WTC11 (cell line): Measurements from ENCODE around the gene GNGT2. TPM values are rescaled to one million over a fixed set of nuclear protein-coding genes. Genes with fewer than 3 reads are reported as not detected.

Experiments used
- ATAC-seq: fragments of 200-7000 bp; cut with Tn5 transposase; 2 replicates; pipeline ENCODE4 v1.10.0; 2021; ENCODE audit warnings: mild to moderate bottlenecking, moderate library complexity
- CTCF ChIA-PET: fragments of 300-600 bp; sonication (Branson Sonifier 250); formaldehyde crosslinking; loops from one replicate; lab custom pipeline; 2021; ENCODE audit warnings: antibody characterized with exemption; lab: Charles Lee
- POLR2A ChIA-PET: fragments of 350-600 bp; sonication (Branson Sonifier 250); formaldehyde crosslinking; loops from one replicate; lab custom pipeline; 2021; ENCODE audit warnings: antibody characterized with exemption; lab: Charles Lee
- DNase-seq: peaks from one replicate; pipeline ENCODE4 v3.0.0; 2021; ENCODE audit warnings: low spot score
- H3K27ac Mint-ChIP-seq: 2 replicates; pipeline ENCODE4 v1.8.0; 2021; ENCODE audit warnings: mixed read lengths
- H3K27me3 Mint-ChIP-seq: 2 replicates; pipeline ENCODE4 v1.8.0; 2021; ENCODE audit warnings: low read depth, mild to moderate bottlenecking, moderate library complexity, mixed read lengths
- H3K36me3 Mint-ChIP-seq: 2 replicates; pipeline ENCODE4 v1.8.0; 2021; ENCODE audit warnings: mixed read lengths
- H3K4me1 Mint-ChIP-seq: 2 replicates; pipeline ENCODE4 v1.8.0; 2022; ENCODE audit warnings: mixed read lengths
- H3K4me3 Mint-ChIP-seq: 2 replicates; pipeline ENCODE4 v1.8.0; 2021; ENCODE audit warnings: mild to moderate bottlenecking, moderate library complexity, mixed read lengths
- H3K9me3 Mint-ChIP-seq: 2 replicates; pipeline ENCODE4 v1.8.0; 2021; ENCODE audit warnings: mixed read lengths
- AFF4 ChIP-seq: sonication (generic); formaldehyde crosslinking; IDR thresholded peaks from 2 replicates; pipeline ENCODE4 v1.8.1; 2023; ENCODE audit warnings: mild to moderate bottlenecking, missing genetic modification reagents, borderline replicate concordance
- ATF6 ChIP-seq: sonication (generic); formaldehyde crosslinking; IDR thresholded peaks from 2 replicates; pipeline ENCODE4 v1.8.1; 2023; ENCODE audit warnings: mild to moderate bottlenecking, missing genetic modification reagents
- CREB1 ChIP-seq: sonication (generic); formaldehyde crosslinking; IDR thresholded peaks from 2 replicates; pipeline ENCODE4 v1.8.0; 2023; ENCODE audit warnings: mild to moderate bottlenecking, missing genetic modification reagents
- CTCF ChIP-seq: fragments of 200-600 bp; IDR thresholded peaks from 2 replicates; pipeline ENCODE4 v1.8.0; 2022; ENCODE audit warnings: antibody characterized with exemption
- E2F5 ChIP-seq: sonication (generic); formaldehyde crosslinking; IDR thresholded peaks from 2 replicates; pipeline ENCODE4 v1.8.1; 2022; ENCODE audit warnings: mild to moderate bottlenecking, moderate library complexity, missing genetic modification reagents
- ELF4 ChIP-seq: sonication (generic); formaldehyde crosslinking; IDR thresholded peaks from 2 replicates; pipeline ENCODE4 v1.8.1; 2022; ENCODE audit warnings: low read depth, mild to moderate bottlenecking, moderate library complexity, missing genetic modification reagents
- EMX1 ChIP-seq: fragments of 250-450 bp; sonication (Bioruptor Pico); IDR thresholded peaks from 2 replicates; pipeline ENCODE4 v1.8.0; 2021; ENCODE audit warnings: mild to moderate bottlenecking
- ERG ChIP-seq: fragments of 250-450 bp; sonication (Bioruptor Pico); IDR thresholded peaks from 2 replicates; pipeline ENCODE4 v1.8.0; 2021; ENCODE audit warnings: mild to moderate bottlenecking
- ESRRA ChIP-seq: sonication (generic); formaldehyde crosslinking; IDR thresholded peaks from 2 replicates; pipeline ENCODE4 v1.8.1; 2022; ENCODE audit warnings: mild to moderate bottlenecking, missing genetic modification reagents, borderline replicate concordance
- MAX ChIP-seq: sonication (generic); formaldehyde crosslinking; IDR thresholded peaks from 2 replicates; pipeline ENCODE4 v1.8.0; 2022; ENCODE audit warnings: mild to moderate bottlenecking, missing genetic modification reagents
- MXD4 ChIP-seq: fragments of 250-450 bp; sonication (Bioruptor Pico); IDR thresholded peaks from 2 replicates; pipeline ENCODE4 v1.8.0; 2021; ENCODE audit warnings: mild to moderate bottlenecking, moderate library complexity, borderline replicate concordance
- NFATC4 ChIP-seq: fragments of 250-450 bp; sonication (Bioruptor Pico); IDR thresholded peaks from 2 replicates; pipeline ENCODE4 v1.9.0; 2021; ENCODE audit warnings: mild to moderate bottlenecking
- NR1H2 ChIP-seq: sonication (generic); formaldehyde crosslinking; IDR thresholded peaks from 2 replicates; pipeline ENCODE4 v1.9.0; 2021; ENCODE audit warnings: mild to moderate bottlenecking, moderate library complexity, missing genetic modification reagents
- NR2C2 ChIP-seq: sonication (generic); formaldehyde crosslinking; IDR thresholded peaks from 2 replicates; pipeline ENCODE4 v1.8.0; 2022; ENCODE audit warnings: mild to moderate bottlenecking, missing genetic modification reagents
- PRRX2 ChIP-seq: fragments of 250-450 bp; sonication (Bioruptor Pico); IDR thresholded peaks from 2 replicates; pipeline ENCODE4 v1.8.0; 2021; ENCODE audit warnings: mild to moderate bottlenecking
- RORB ChIP-seq: fragments of 250-450 bp; sonication (Bioruptor Pico); IDR thresholded peaks from 2 replicates; pipeline ENCODE4 v1.9.0; 2021; ENCODE audit warnings: mild to moderate bottlenecking
- SOX15 ChIP-seq: fragments of 250-450 bp; sonication (Bioruptor Pico); IDR thresholded peaks from 2 replicates; pipeline ENCODE4 v1.9.0; 2021; ENCODE audit warnings: mild to moderate bottlenecking
- TCF7 ChIP-seq: sonication (generic); formaldehyde crosslinking; IDR thresholded peaks from 2 replicates; pipeline ENCODE4 v1.8.0; 2022; ENCODE audit warnings: mild to moderate bottlenecking, low read depth, missing genetic modification reagents, moderate library complexity
- TEAD1 ChIP-seq: sonication (generic); formaldehyde crosslinking; IDR thresholded peaks from 2 replicates; pipeline ENCODE4 v1.8.0; 2022; ENCODE audit warnings: mild to moderate bottlenecking, missing genetic modification reagents
- TEAD4 ChIP-seq: sonication (generic); formaldehyde crosslinking; IDR thresholded peaks from 2 replicates; pipeline ENCODE4 v1.8.0; 2022; ENCODE audit warnings: mild to moderate bottlenecking, missing genetic modification reagents
- USF1 ChIP-seq: sonication (generic); formaldehyde crosslinking; IDR thresholded peaks from 2 replicates; pipeline ENCODE4 v1.8.0; 2022; ENCODE audit warnings: mild to moderate bottlenecking, missing genetic modification reagents
- ZNF138 ChIP-seq: sonication (generic); formaldehyde crosslinking; conservative IDR thresholded peaks from 2 replicates; pipeline ENCODE4 v1.8.1; 2022; ENCODE audit warnings: mild to moderate bottlenecking, moderate library complexity, missing genetic modification reagents
- ZNF512 ChIP-seq: sonication (generic); formaldehyde crosslinking; IDR thresholded peaks from 2 replicates; pipeline ENCODE4 v1.8.1; 2022; ENCODE audit warnings: missing genetic modification reagents, borderline replicate concordance
- total RNA-seq: library from RNA; stranded (reverse); gene quantifications from 3 replicates; pipeline ENCODE4 v1.2.3, GENCODE V29; 2021

The GNGT2 gene
- total RNA-seq, 1 experiment from 2014 or later = 0.70 TPM

GRCh38 chr17:49249292-49249794, 39.0 kb upstream of the GNGT2 start (continued):
- TF ChIP-seq NFATC4 (CRISPR knock-in tag) (no peak), ELF4 (CRISPR knock-in tag) (no peak), ATF6 (CRISPR knock-in tag) (no peak), EMX1 (CRISPR knock-in tag) (no peak), TEAD4 (CRISPR knock-in tag) (no peak), MXD4 (CRISPR knock-in tag) (no peak), ESRRA (CRISPR knock-in tag) (no peak), NR2C2 (CRISPR knock-in tag) (no peak), ERG (no peak), TEAD1 (CRISPR knock-in tag) (no peak)

- H3K9me3 Mint-ChIP-seq = no peaks in the 10 kb centered on the region
- H3K4me3 Mint-ChIP-seq = no peak overlapping the region
- no peaks in the 10 kb centered on the region for H3K36me3 Mint-ChIP-seq
- no peaks in the 10 kb centered on the region for H3K27me3 Mint-ChIP-seq
- ATAC-seq (no peak), DNase-seq (no peak)
- POLR2A ChIA-PET = interaction anchor here (0.5 to 0.6 kb wide), 2 partner anchors 46 to 359 kb away, joined by 3 to 5 read pairs; no protein-coding TSS in a partner anchor
- no peaks in the 10 kb centered on the region for H3K4me1 Mint-ChIP-seq
- CTCF ChIA-PET = interaction anchor here (1.1 to 2.5 kb wide), 2 partner anchors 14 to 43 kb away, joined by 3 to 7 read pairs; no protein-coding TSS in a partner anchor
- H3K27ac Mint-ChIP-seq = no peak overlapping the region
- TF ChIP-seq USF1 (CRISPR knock-in tag) (no peak), RORB (CRISPR knock-in tag) (no peak), ZNF138 (CRISPR knock-in tag) (no peak)
Observed at GRCh38 chr17:49247944-49248343, 37.6 kb upstream of the GNGT2 start.

- ATAC-seq = no peak
- Mint-ChIP-seq H3K27me3 (no peaks in the 10 kb centered on the region), H3K36me3 (no peaks in the 10 kb centered on the region), H3K27ac (no peak overlapping the region), H3K9me3 (no peaks in the 10 kb centered on the region), H3K4me3 (no peak overlapping the region), H3K4me1 (no peaks in the 10 kb centered on the region)
- no peak for DNase-seq
- CTCF ChIA-PET = no interaction called here
- POLR2A ChIA-PET = no interaction called here
- no peak for TF ChIP-seq NR1H2
- TF ChIP-seq MAX (CRISPR knock-in tag) = no peak
- no peak for TF ChIP-seq CREB1 (CRISPR knock-in tag)
- TF ChIP-seq PRRX2 = no peak
- no peak for TF ChIP-seq E2F5 (CRISPR knock-in tag)
- no peak for TF ChIP-seq SOX15 (CRISPR knock-in tag)
- no peak for TF ChIP-seq ZNF512
- no peak for TF ChIP-seq ZNF138 (CRISPR knock-in tag)
- TF ChIP-seq AFF4 (CRISPR knock-in tag) = no peak
- no peak for TF ChIP-seq CTCF
- TF ChIP-seq TCF7 (CRISPR knock-in tag) = no peak
Observed at GRCh38 chr17:49244839-49245238, 34.5 kb upstream of the GNGT2 start.
